ENCODE measurements around the gene LRFN2. TPM values are rescaled to one million over a fixed set of nuclear protein-coding genes. Genes with fewer than 3 reads are reported as not detected.

The LRFN2 gene
- total RNA-seq, 1 donor from 2014 or later, result not detected

DNA sequence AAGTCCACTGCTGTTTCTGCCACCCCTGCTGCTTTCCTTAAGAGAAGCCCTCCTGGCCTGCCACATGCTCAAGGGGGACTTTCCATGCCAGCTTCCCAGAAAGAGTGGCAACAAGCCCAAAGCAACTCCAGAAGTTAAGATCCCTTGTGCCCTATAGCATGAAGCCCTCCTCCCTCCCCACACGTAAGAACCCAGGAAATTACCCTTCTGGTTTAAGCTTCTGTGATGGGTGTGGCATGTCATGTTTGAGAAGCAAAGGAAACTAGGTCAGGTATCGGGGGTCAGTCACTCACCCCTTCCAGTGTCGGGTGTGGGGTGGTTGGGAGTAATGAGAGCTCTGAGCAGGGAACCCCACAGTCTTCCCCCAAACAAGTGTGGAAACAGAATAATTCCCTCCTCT, 196.1 kb downstream of the LRFN2 start:
- H3K27me3 Mint-ChIP-seq (ENCODE audit: low read depth), result no peaks in the 10 kb centered on the region
- no peak for DNase-seq (ENCODE audit: low spot score)
- H3K9me3 Mint-ChIP-seq, result no peaks in the 10 kb centered on the region
- H3K4me3 Mint-ChIP-seq (ENCODE audit: low read depth), result no peak overlapping the region
- no peak overlapping the region for H3K27ac Mint-ChIP-seq
- intact Hi-C loops (cut with micrococcal nuclease), result no loop called here
- no peaks in the 10 kb centered on the region for H3K36me3 Mint-ChIP-seq (ENCODE audit: low read depth)
- peaks cover 48% of the 10 kb centered on the region for H3K4me1 Mint-ChIP-seq (ENCODE audit: low read depth)

DNA sequence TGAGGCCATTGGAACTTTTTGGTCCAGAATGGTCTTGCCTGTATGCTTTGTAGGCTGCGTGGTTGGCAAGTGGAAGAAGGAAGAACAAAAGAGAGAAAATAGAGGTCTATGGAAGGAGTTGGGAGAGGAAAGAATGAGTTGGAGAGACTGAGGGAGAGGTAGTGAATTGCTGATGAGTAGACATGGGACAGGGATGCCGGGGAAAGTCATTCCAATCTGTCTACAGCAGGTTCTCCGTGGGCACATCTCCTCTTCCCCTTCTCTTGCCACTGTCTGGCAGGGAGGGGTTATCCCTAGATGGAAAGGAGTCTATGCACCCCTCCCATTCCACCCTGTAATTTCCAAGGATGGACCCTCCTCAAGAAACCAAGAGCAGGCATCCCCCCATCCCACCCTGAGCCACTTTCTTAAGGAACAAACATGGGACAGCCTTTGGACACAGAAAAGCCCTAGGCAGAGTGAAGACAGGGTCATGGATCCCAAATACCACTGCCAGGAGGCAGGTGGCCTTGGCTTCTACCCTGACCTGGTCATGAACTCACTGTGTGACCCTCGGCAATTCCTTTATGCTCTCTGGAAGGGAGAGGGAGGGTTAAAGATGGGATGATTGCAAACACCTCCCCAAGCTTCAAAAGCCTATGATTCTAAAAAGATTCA, 196.9 kb downstream of the LRFN2 start:
- intact Hi-C loops (cut with micrococcal nuclease), result no loop called here
- Mint-ChIP-seq H3K36me3 (ENCODE audit: low read depth) (no peaks in the 10 kb centered on the region), H3K27ac (no peak overlapping the region), H3K9me3 (no peaks in the 10 kb centered on the region), H3K4me3 (ENCODE audit: low read depth) (no peak overlapping the region), H3K27me3 (ENCODE audit: low read depth) (no peaks in the 10 kb centered on the region), H3K4me1 (ENCODE audit: low read depth) (peaks cover 53% of the 10 kb centered on the region)
- DNase-seq (ENCODE audit: low spot score), result no peak

DNA sequence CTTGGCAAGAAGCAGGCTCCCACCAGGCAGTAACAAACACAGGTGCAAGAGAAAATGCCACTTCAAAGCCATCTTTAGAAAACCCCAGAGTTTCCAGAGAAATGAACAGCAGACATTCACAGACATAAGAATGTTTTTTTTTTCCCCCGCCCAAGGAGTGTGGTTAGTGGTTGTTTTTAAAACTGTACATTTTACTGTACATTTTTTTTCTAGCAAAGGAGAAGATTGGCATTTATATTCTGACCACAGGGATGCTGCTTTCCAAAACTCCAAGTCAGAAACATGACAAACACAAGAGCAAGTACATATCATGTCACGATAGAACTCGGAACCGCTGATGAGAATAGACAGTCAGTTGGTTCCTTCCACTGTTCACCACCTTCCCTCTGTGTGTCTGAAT, 197.9 kb downstream of the LRFN2 start:
- Mint-ChIP-seq H3K4me1 (ENCODE audit: low read depth) (peaks cover 58% of the 10 kb centered on the region), H3K36me3 (ENCODE audit: low read depth) (no peaks in the 10 kb centered on the region), H3K27ac (peak overlapping the region; percentile 74), H3K9me3 (no peaks in the 10 kb centered on the region), H3K27me3 (ENCODE audit: low read depth) (no peaks in the 10 kb centered on the region), H3K4me3 (ENCODE audit: low read depth) (peak overlapping the region; percentile 45)
- peak; percentile 15 for DNase-seq (ENCODE audit: low spot score)
- intact Hi-C loops (cut with micrococcal nuclease), result loop anchor here (2.0 kb wide), 1 partner anchor 18 kb away; no protein-coding TSS in a partner anchor

DNA sequence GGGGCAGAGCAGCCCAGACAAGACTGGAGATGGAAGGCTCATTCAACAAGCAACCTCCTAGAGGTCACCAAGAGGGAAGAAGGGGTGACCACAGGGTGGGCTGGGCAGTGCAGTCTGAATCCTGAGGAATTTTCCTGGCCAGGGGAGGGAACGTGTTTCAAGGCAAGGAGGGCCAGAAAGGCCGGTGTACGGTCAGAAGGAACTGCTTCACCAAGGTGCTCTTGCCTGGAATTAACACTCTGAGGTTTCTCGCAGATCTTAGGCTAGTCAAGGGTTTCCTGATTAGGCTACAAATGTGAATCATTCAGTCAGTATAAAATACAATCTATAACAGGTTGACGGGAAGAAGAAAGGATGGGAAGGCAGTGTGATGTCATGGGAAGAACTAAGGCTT, 199.3 kb downstream of the LRFN2 start:
- peak overlapping the region; percentile 52 for H3K27ac Mint-ChIP-seq
- no peaks in the 10 kb centered on the region for H3K9me3 Mint-ChIP-seq
- H3K27me3 Mint-ChIP-seq (ENCODE audit: low read depth), result no peaks in the 10 kb centered on the region
- DNase-seq (ENCODE audit: low spot score), result peak; percentile 6
- no peaks in the 10 kb centered on the region for H3K36me3 Mint-ChIP-seq (ENCODE audit: low read depth)
- intact Hi-C loops (cut with micrococcal nuclease), result loop anchor here (2.0 kb wide), 1 partner anchor 17 kb away; no protein-coding TSS in a partner anchor
- no peak overlapping the region for H3K4me3 Mint-ChIP-seq (ENCODE audit: low read depth)
- H3K4me1 Mint-ChIP-seq (ENCODE audit: low read depth), result peaks cover 54% of the 10 kb centered on the region

DNA sequence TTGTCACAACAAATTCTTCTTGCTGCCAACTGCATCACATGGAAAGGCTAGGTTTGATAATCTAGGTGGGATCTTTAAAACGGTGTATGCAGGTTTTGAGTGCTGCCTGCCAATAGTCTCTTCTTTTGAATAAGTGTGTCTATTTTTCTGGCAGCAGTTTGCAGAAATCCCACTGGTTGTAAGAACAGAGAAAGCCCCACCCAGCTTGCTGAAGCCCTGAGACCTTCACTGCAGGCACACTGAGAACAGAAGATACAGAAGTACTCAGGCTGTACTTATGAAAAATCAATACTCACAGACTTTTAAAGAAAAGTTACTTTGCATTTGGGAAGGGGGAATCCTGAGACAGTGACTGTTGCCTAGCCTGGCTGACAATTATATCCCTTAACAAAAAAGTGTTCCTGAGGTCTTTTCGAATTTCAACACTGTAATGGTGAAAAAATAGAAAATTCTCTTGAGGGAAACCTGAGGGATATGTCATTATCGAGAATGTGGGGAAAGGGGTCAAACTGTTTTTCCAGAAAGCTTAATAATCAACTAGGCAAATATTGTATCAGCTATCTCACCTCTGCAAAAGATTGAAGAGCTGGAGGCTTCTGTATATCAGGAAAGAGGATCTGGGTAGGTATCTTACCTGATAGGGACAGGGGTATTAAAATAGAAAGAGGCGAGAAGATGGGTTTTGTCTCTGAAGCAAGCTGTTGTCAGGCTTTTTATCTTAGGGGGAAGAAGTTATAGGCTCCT, 199.9 kb downstream of the LRFN2 start:
- Mint-ChIP-seq H3K4me3 (ENCODE audit: low read depth) (no peak overlapping the region), H3K36me3 (ENCODE audit: low read depth) (no peaks in the 10 kb centered on the region), H3K27ac (peak overlapping the region; percentile 52), H3K27me3 (ENCODE audit: low read depth) (no peaks in the 10 kb centered on the region), H3K9me3 (no peaks in the 10 kb centered on the region), H3K4me1 (ENCODE audit: low read depth) (peaks cover 54% of the 10 kb centered on the region)
- intact Hi-C loops (cut with micrococcal nuclease), result no loop called here
- DNase-seq (ENCODE audit: low spot score), result peak; percentile 9

DNA sequence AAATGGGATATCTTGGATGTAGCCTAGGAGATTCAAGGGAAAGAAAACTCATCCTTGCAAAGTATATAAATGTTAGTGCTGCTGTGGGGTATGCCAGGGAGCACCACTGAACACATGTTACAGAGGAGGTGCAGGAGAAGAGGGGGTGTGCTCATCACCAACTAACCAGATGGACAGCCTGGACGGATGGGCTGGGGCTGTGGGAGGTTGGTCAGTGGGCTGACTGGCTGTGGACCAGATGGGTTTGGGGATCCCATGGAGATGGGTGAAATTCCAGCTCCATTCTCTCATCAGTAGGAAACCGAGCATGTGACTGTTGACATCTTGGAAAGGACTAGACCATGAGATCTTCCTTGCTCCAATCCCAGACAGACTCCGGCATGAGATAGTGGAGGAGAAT, 201.0 kb downstream of the LRFN2 start:
- H3K9me3 Mint-ChIP-seq, result no peaks in the 10 kb centered on the region
- DNase-seq (ENCODE audit: low spot score), result no peak
- H3K27me3 Mint-ChIP-seq (ENCODE audit: low read depth), result no peaks in the 10 kb centered on the region
- no peak overlapping the region for H3K4me3 Mint-ChIP-seq (ENCODE audit: low read depth)
- H3K4me1 Mint-ChIP-seq (ENCODE audit: low read depth), result peaks cover 53% of the 10 kb centered on the region
- H3K36me3 Mint-ChIP-seq (ENCODE audit: low read depth), result no peaks in the 10 kb centered on the region
- no peak overlapping the region for H3K27ac Mint-ChIP-seq
- intact Hi-C loops (cut with micrococcal nuclease), result no loop called here

DNA sequence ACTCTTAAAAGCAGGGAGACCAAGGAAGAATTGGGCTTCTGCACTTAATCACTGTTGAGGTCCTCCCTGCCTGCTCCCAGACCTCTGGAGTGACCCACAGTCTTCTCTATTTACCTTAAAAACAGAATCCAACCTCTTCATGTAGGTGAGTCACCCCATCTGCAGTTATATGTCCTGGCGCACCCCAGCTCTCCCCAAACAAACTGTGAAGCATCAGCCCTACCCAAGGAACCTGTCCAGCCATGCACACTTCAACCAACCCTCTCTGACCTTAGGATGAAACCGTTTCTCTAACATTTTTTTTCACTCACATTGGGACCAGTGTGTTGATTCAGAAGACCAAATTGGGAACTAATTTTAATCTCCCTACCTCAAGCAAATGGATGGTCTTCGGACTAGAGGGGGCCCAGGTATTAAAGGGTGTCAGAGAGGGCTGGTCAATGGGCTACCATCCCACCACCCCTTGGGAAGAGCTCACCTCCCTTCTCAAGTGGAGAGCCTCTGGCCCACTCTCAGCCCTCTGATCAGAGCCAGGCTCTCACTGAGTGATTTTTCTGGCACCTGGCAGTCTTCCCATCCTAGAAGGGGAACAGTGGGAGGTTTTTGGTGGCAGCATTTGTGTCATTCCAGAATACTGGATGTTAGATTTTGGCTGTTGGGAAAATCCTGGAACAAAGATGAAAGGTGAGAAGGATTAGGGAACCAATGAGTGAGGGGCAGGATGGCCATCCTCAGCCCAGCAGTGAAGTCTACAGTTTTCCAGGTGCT, 203.6 kb downstream of the LRFN2 start:
- intact Hi-C loops (cut with micrococcal nuclease), result no loop called here
- H3K4me3 Mint-ChIP-seq (ENCODE audit: low read depth), result no peak overlapping the region
- no peak overlapping the region for H3K27ac Mint-ChIP-seq
- peaks cover 32% of the 10 kb centered on the region for H3K4me1 Mint-ChIP-seq (ENCODE audit: low read depth)
- H3K27me3 Mint-ChIP-seq (ENCODE audit: low read depth), result no peaks in the 10 kb centered on the region
- H3K36me3 Mint-ChIP-seq (ENCODE audit: low read depth), result no peaks in the 10 kb centered on the region
- DNase-seq (ENCODE audit: low spot score), result peak; percentile 2
- peaks cover 5% of the 10 kb centered on the region for H3K9me3 Mint-ChIP-seq

DNA sequence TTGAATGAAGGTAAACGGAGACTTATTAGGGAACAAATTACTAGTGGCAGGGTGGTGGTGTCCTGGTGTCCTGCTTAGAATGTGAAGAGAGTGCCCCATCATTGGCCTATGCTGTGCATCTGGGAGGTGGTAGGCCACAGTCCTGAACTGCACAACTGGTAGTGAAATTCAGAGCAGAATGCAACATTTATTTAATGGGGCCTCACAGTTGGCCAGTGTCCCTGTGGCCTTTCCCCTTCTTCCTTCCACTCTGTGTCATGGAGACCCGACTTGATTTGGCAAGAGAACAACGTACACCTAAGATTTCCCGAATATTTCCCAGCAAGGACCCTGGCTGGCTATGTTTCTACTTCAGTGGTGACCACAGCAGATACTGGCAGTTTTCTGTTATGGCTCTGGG, 206.9 kb downstream of the LRFN2 start:
- Mint-ChIP-seq H3K9me3 (peaks cover 13% of the 10 kb centered on the region), H3K36me3 (ENCODE audit: low read depth) (peaks cover 3% of the 10 kb centered on the region), H3K27ac (no peak overlapping the region), H3K27me3 (ENCODE audit: low read depth) (no peaks in the 10 kb centered on the region), H3K4me1 (ENCODE audit: low read depth) (peaks cover 6% of the 10 kb centered on the region), H3K4me3 (ENCODE audit: low read depth) (no peak overlapping the region)
- DNase-seq (ENCODE audit: low spot score), result no peak
- intact Hi-C loops (cut with micrococcal nuclease), result no loop called here

DNA sequence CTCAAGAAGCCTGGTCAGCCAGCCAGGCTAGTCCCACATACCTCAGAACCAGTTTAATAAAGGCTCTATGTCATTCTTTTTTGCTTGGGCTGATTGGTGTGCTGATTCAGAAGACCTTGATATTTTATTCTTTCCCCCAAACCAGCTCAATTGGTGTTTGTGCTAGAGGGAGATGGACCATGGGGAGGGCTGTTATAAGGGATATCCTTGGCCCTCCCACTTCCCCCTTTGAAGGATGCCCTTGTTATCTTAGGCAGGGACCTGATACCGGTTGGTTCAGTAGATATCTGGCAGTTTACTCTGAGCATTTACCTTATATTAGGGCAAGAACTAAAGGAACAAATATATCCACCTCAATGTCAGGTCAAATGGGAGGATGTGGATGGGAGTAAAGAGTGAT, 207.4 kb downstream of the LRFN2 start:
- H3K4me3 Mint-ChIP-seq (ENCODE audit: low read depth), result no peak overlapping the region
- H3K27ac Mint-ChIP-seq, result no peak overlapping the region
- no peaks in the 10 kb centered on the region for H3K27me3 Mint-ChIP-seq (ENCODE audit: low read depth)
- no peak for DNase-seq (ENCODE audit: low spot score)
- peaks cover 2% of the 10 kb centered on the region for H3K4me1 Mint-ChIP-seq (ENCODE audit: low read depth)
- intact Hi-C loops (cut with micrococcal nuclease), result no loop called here
- H3K36me3 Mint-ChIP-seq (ENCODE audit: low read depth), result peaks cover 7% of the 10 kb centered on the region
- H3K9me3 Mint-ChIP-seq, result peaks cover 17% of the 10 kb centered on the region

DNA sequence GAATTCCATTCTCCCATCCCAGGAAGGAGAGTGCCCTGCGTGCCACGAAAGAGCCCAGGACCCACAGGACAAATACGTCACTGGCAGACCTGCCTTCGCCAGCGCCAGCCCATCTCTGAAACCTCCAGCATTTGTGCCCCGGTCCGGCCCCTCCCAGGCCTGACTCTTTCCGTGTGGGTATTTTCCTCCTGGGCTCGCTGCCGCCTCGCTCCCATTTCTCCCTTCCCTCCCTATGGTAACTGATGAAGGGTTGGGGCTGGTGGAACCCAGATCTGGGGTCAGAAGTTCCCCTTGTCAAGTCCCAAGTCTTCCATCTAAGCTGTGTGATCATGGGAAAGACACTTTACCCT, 208.5 kb downstream of the LRFN2 start:
- no peak overlapping the region for H3K27ac Mint-ChIP-seq
- no peaks in the 10 kb centered on the region for H3K27me3 Mint-ChIP-seq (ENCODE audit: low read depth)
- intact Hi-C loops (cut with micrococcal nuclease), result no loop called here
- peaks cover 7% of the 10 kb centered on the region for H3K36me3 Mint-ChIP-seq (ENCODE audit: low read depth)
- peaks cover 1% of the 10 kb centered on the region for H3K4me1 Mint-ChIP-seq (ENCODE audit: low read depth)
- H3K4me3 Mint-ChIP-seq (ENCODE audit: low read depth), result no peak overlapping the region
- no peak for DNase-seq (ENCODE audit: low spot score)
- H3K9me3 Mint-ChIP-seq, result peaks cover 21% of the 10 kb centered on the region

DNA sequence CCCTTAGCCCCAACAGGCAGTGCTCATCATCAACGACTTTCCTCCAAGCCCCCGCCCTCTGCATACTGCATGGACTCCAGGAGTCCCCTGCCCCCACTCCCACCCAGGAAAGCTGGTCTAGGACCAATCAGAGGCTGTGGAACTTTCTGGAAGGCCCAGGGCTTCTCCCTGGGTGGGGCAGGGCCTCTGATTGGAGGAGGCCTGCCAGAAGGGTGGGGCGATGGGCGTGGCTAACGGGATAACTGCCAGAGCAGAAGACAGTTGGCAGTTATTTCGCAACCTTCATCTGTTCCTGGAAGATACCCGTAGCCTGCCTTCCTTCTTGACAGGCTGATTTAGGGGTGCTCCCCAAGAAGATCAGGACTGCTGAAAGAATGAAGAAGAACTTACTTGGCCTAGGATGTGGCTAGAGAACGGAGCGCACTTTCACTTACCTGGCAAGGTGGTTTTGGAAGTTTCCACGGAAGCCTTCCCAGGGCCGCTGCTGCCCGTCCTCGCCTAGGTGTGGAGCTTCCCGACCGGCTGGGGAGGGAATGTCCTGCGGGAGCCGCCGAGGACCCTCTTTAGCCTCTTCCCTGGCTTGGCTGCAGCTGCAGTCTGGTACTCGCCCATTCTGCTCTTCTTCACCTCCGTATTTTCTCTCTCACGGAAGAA, 209.0 kb downstream of the LRFN2 start:
- intact Hi-C loops (cut with micrococcal nuclease), result no loop called here
- Mint-ChIP-seq H3K9me3 (peaks cover 21% of the 10 kb centered on the region), H3K4me1 (ENCODE audit: low read depth) (peaks cover 1% of the 10 kb centered on the region), H3K36me3 (ENCODE audit: low read depth) (peaks cover 7% of the 10 kb centered on the region), H3K27ac (no peak overlapping the region), H3K27me3 (ENCODE audit: low read depth) (no peaks in the 10 kb centered on the region), H3K4me3 (ENCODE audit: low read depth) (no peak overlapping the region)
- no peak for DNase-seq (ENCODE audit: low spot score)

DNA sequence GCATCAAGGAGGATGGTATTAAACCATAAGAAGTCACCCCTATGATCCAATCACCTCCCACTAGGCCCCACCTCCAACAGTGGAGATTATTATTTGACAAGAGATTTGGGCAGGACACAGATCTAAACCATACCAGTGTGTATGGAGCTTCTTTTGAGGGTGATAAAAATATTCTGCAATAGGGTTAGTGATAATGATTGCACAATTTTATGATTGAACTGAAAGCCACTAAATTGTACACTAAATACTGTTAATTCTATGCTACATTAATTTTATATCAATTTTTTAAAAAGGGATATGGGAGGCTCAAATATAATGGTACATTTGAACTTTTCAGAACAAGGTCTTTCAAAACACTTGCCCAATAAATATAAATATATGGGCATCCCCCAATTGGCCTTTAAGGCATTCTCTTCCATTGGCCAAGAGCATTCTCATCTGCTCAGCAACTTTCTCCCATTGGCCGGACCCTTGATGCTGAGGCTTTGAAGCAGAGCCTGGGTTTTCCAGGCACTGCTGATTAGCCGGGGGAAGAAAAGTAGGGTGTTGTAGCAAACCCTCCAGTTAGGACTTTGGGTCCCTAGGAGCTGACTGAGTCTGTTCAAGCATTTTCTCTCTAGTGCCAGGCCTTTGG, 209.9 kb downstream of the LRFN2 start:
- Mint-ChIP-seq H3K4me1 (ENCODE audit: low read depth) (peaks cover 5% of the 10 kb centered on the region), H3K36me3 (ENCODE audit: low read depth) (peaks cover 7% of the 10 kb centered on the region), H3K27ac (no peak overlapping the region), H3K9me3 (peaks cover 21% of the 10 kb centered on the region), H3K27me3 (ENCODE audit: low read depth) (no peaks in the 10 kb centered on the region), H3K4me3 (ENCODE audit: low read depth) (no peak overlapping the region)
- intact Hi-C loops (cut with micrococcal nuclease), result no loop called here
- DNase-seq (ENCODE audit: low spot score), result no peak

Data from activated T-helper 2 cell treated with anti-CD3 and anti-CD28 coated beads, Interferon-gamma antibody, Interleukin-2, Interleukin-4, amounts not matched to agents 10 μg/mL and 5 μg/mL and 100 μg/mL, durations not matched to agents 14 hours and 24 hours and 36 hours (primary cell).